OCI-LY7 (cell line): ENCODE measurements around the gene GLMP. TPM values are rescaled to one million over a fixed set of nuclear protein-coding genes. Genes with fewer than 3 reads are reported as not detected.

Experiments
- BruUV-seq: library from RNA; stranded (reverse); fragments of 400-500 nt; replicated peaks from 2 replicates; lab custom pipeline; 2021; lab: Mats Ljungman, UMichigan
- CTCF ChIA-PET: fragments of 300-600 bp; sonication (Branson Sonifier 250); formaldehyde crosslinking; loops from one replicate; lab custom pipeline; 2022; ENCODE audit warnings: antibody characterized with exemption; ENCODE audit not compliant: unreplicated experiment; lab: Charles Lee
- POLR2A ChIA-PET: fragments of 300-600 bp; sonication (Branson Sonifier 250); formaldehyde crosslinking; loops from one replicate; lab custom pipeline; 2022; ENCODE audit warnings: antibody characterized with exemption; lab: Charles Lee
- DNase-seq: peaks from one replicate; pipeline ENCODE4 v3.0.0-alpha.2; 2015; ENCODE audit warnings: low spot score
- H2AFZ ChIP-seq: fragments of 200-600 bp; sonication (generic), shearing (Covaris generic); 2 replicates; pipeline ENCODE4 v1.6.1; 2014; ENCODE audit warnings: mild to moderate bottlenecking, antibody characterized with exemption, low read length, moderate library complexity
- H3K27ac ChIP-seq: fragments of 200-600 bp; sonication (generic); 2 replicates; pipeline ENCODE4 v1.5.1; 2014; ENCODE audit warnings: mixed run types, low read depth, mild to moderate bottlenecking, moderate library complexity, low read length, inconsistent platforms; ENCODE audit not compliant: poor library complexity, severe bottlenecking
- H3K36me3 ChIP-seq: fragments of 200-600 bp; sonication (generic); 2 replicates; pipeline ENCODE4 v1.6.1; 2014; ENCODE audit warnings: mild to moderate bottlenecking, antibody characterized with exemption, low read length, moderate library complexity, mixed read lengths; ENCODE audit not compliant: insufficient read depth
- H3K4me1 ChIP-seq: fragments of 200-600 bp; sonication (generic); 2 replicates; pipeline ENCODE4 v1.5.1; 2014; ENCODE audit warnings: mild to moderate bottlenecking, low read length; ENCODE audit not compliant: insufficient read depth, poor library complexity, severe bottlenecking
- H3K4me2 ChIP-seq: fragments of 200-600 bp; sonication (generic); 2 replicates; pipeline ENCODE4 v1.6.1; 2014; ENCODE audit warnings: mild to moderate bottlenecking, low read length
- H3K4me3 ChIP-seq: fragments of 200-600 bp; sonication (generic); 2 replicates; pipeline ENCODE4 v1.5.1; 2014; ENCODE audit warnings: mild to moderate bottlenecking, low read depth, low read length; ENCODE audit not compliant: poor library complexity, severe bottlenecking
- H3K79me2 ChIP-seq: fragments of 200-600 bp; sonication (generic); 2 replicates; pipeline ENCODE4 v1.6.1; 2016; ENCODE audit warnings: low read depth, mild to moderate bottlenecking, low read length, moderate library complexity, mixed read lengths; ENCODE audit not compliant: insufficient read depth
- H3K9me2 ChIP-seq: fragments of 200-600 bp; sonication (generic); 2 replicates; pipeline ENCODE4 v1.6.1; 2016; ENCODE audit warnings: mild to moderate bottlenecking, low read length, mixed read lengths; ENCODE audit not compliant: insufficient read depth
- H3K9me3 ChIP-seq: fragments of 200-600 bp; sonication (generic); 2 replicates; pipeline ENCODE4 v1.6.1; 2014; ENCODE audit warnings: mild to moderate bottlenecking, mixed run types, low read length, mixed read lengths
- H4K20me1 ChIP-seq: fragments of 200-600 bp; sonication (generic); 2 replicates; pipeline ENCODE4 v1.6.1; 2014; ENCODE audit warnings: mild to moderate bottlenecking, antibody characterized with exemption, low read length, moderate library complexity, mixed read lengths; ENCODE audit not compliant: insufficient read depth
- CTCF ChIP-seq: fragments of 200-600 bp; sonication (generic); conservative IDR thresholded peaks from 2 replicates; pipeline ENCODE4 v1.5.1; 2014; ENCODE audit warnings: mild to moderate bottlenecking, antibody characterized with exemption, low read length, moderate library complexity, mixed read lengths
- EZH2phosphoT487 ChIP-seq: fragments of 200-600 bp; sonication (generic); IDR thresholded peaks from 2 replicates; pipeline ENCODE4 v1.6.1; 2018; ENCODE audit warnings: low read depth, borderline replicate concordance, mild to moderate bottlenecking, mixed run types, antibody characterized with exemption, low read length, moderate library complexity, mixed read lengths
- intact Hi-C: fragments of 100-400 bp; cut with micrococcal nuclease; formaldehyde crosslinking; loops from one replicate; pipeline ENCODE4 v1.10.0; 2022; ENCODE audit not compliant: unreplicated experiment
- total RNA-seq, 2 experiments: library from RNA; depleted of rRNA in 1 of 2; stranded (reverse); fragments of >200 nt in 1 of 2; shearing (Covaris generic) in 1 of 2; gene quantifications; 2 replicates each; pipeline ENCODE4 v1.2.3, GENCODE V29; 2014 to 2022

Gene GLMP
- total RNA-seq, 2 experiments from 2014 or later = 0.60 to 4.9 TPM

- CTCF ChIA-PET = no interaction called here
- no TSS peak for BruUV-seq
- DNase-seq = no peak
These were observed 46.9 kb upstream of the GLMP start for GRCh38 chr1:156342166-156342955.

GRCh38 chr1:156338180-156338976 is 42.9 kb upstream of the GLMP start, which contains the start of the genes CCT3 and TSACC:
Gene CCT3 (minus strand): TSS chr1:156338292. CDS start chr1:156338184, 108 bp downstream.
Gene TSACC (plus strand): TSS chr1:156338526. CDS start chr1:156339758, 1,232 bp downstream.
- Histone ChIP-seq H2AFZ (peak within 1 kb of the TSS; percentile 62), H3K4me2 (peak within 1 kb of the TSS; percentile 92), H3K4me3 (peak within 1 kb of the TSS; percentile 98), H3K36me3 (peaks cover 45% of the 10 kb centered on the region), H3K9me2 (no peaks in the 10 kb centered on the region), H4K20me1 (peaks cover 23% of the 10 kb centered on the region), H3K27ac (peak within 1 kb of the TSS; percentile 83), H3K79me2 (peaks cover 48% of the 10 kb centered on the region), H3K4me1 (peaks cover 26% of the 10 kb centered on the region), H3K9me3 (no peaks in the 10 kb centered on the region)
- peak; percentile 99 for DNase-seq
- intact Hi-C loops = loop anchor here (5.0 kb wide), 2 partner anchors 154 to 186 kb away; partner anchors contain the start of gene SEMA4A
- BruUV-seq = no TSS peak
- TF ChIP-seq EZH2phosphoT487 (no peak), CTCF (no peak)
- ChIA-PET POLR2A (interaction anchor here (0.7 to 1.0 kb wide), 3 partner anchors 188 to 836 kb away, joined by 3 read pairs; no protein-coding TSS in a partner anchor), CTCF (interaction anchor here (0.7 kb wide), 1 partner anchor 106 kb away, joined by 3 read pairs; no protein-coding TSS in a partner anchor)

More at GRCh38 chr1:156342166-156342955, 46.9 kb upstream of the GLMP start:
- POLR2A ChIA-PET = interaction anchor here (0.7 to 1.0 kb wide), 2 partner anchors 30 to 237 kb away, joined by 3 to 4 read pairs; partner anchors contain the start of gene TTC24
- Histone ChIP-seq H2AFZ (no peak overlapping the region), H3K9me3 (no peaks in the 10 kb centered on the region), H3K4me1 (peaks cover 4% of the 10 kb centered on the region), H3K4me2 (no peak overlapping the region), H3K27ac (no peak overlapping the region), H3K4me3 (no peak overlapping the region), H3K36me3 (peaks cover 5% of the 10 kb centered on the region), H3K79me2 (peaks cover 11% of the 10 kb centered on the region), H4K20me1 (peaks cover under 1% of the 10 kb centered on the region; the same call in 1 of the 2 replicates), H3K9me2 (no peaks in the 10 kb centered on the region)
- intact Hi-C loops = no loop called here
- no peak for TF ChIP-seq CTCF
- TF ChIP-seq EZH2phosphoT487 = no peak
